AG04450 (cell line): ENCODE measurements around the gene TNFSF4. TPM values are rescaled to one million over a fixed set of nuclear protein-coding genes. Genes with fewer than 3 reads are reported as not detected.

Experiments used
- CTCF ChIA-PET: fragments of 300-600, 350-600 bp; formaldehyde crosslinking; extraction: SDS; loops from one replicate; lab custom pipeline; 2022; ENCODE audit warnings: antibody characterized with exemption, inconsistent platforms; lab: Charles Lee
- POLR2A ChIA-PET: fragments of 350-600 bp; formaldehyde crosslinking; extraction: SDS; loops from one replicate; lab custom pipeline; 2021; ENCODE audit warnings: antibody characterized with exemption, inconsistent platforms; lab: Yijun Ruan, JAX
- DNase-seq: peaks from one replicate; pipeline ENCODE4 v3.0.0-alpha.2; 2011; ENCODE audit warnings: low read depth, low spot score
- H3K27ac ChIP-seq: one replicate; pipeline ENCODE4 v1.5.1; 2012; ENCODE audit warnings: low read depth, low read length, control low read depth
- H3K27me3 ChIP-seq: one replicate; pipeline ENCODE4 v1.6.0; 2012; ENCODE audit warnings: low read length; ENCODE audit not compliant: control insufficient read depth, insufficient read depth
- H3K4me3 ChIP-seq: 2 replicates; pipeline ENCODE4 v1.5.1; 2011; ENCODE audit warnings: mild to moderate bottlenecking, low read depth, low read length, control low read depth
- H3K9me3 ChIP-seq: 2 replicates; pipeline ENCODE4 v1.5.1; 2012; ENCODE audit warnings: low read length; ENCODE audit not compliant: control insufficient read depth, insufficient read depth
- polyA plus RNA-seq: library from polyadenylated mRNA; depleted of rRNA; stranded (reverse); fragments of >200 nt; gene quantifications from 2 replicates; pipeline ENCODE4 v1.2.3, GENCODE V29; 2011
- TF ChIP-seq, protein P1 (sequence below): IDR thresholded peaks from 2 replicates; pipeline ENCODE4 v1.5.1; 2011; ENCODE audit warnings: low read depth, low read length, control low read depth, inconsistent platforms

TNFSF4 gene
- polyA plus RNA-seq, 1 experiment: 28.5 TPM

GRCh38 chr1:173171152-173171551 is 36.0 kb downstream of the TNFSF4 start:
- ChIA-PET CTCF (no interaction called here), POLR2A (no interaction called here)
- DNase-seq: no peak
- Histone ChIP-seq H3K4me3 (no peak overlapping the region), H3K27me3 (no peaks in the 10 kb centered on the region), H3K9me3 (peaks cover 19% of the 10 kb centered on the region), H3K27ac (no peak overlapping the region)
- TF ChIP-seq, protein P1, sequence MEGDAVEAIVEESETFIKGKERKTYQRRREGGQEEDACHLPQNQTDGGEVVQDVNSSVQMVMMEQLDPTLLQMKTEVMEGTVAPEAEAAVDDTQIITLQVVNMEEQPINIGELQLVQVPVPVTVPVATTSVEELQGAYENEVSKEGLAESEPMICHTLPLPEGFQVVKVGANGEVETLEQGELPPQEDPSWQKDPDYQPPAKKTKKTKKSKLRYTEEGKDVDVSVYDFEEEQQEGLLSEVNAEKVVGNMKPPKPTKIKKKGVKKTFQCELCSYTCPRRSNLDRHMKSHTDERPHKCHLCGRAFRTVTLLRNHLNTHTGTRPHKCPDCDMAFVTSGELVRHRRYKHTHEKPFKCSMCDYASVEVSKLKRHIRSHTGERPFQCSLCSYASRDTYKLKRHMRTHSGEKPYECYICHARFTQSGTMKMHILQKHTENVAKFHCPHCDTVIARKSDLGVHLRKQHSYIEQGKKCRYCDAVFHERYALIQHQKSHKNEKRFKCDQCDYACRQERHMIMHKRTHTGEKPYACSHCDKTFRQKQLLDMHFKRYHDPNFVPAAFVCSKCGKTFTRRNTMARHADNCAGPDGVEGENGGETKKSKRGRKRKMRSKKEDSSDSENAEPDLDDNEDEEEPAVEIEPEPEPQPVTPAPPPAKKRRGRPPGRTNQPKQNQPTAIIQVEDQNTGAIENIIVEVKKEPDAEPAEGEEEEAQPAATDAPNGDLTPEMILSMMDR: no peak

- TF ChIP-seq, protein P1: no peak
- no peak for DNase-seq
- Histone ChIP-seq H3K4me3 (no peak overlapping the region), H3K27ac (no peak overlapping the region), H3K9me3 (peaks cover 16% of the 10 kb centered on the region), H3K27me3 (no peaks in the 10 kb centered on the region)
- CTCF ChIA-PET: interaction anchor here (1.2 kb wide), 1 partner anchor 425 kb away, joined by 4 read pairs; no protein-coding TSS in a partner anchor
- POLR2A ChIA-PET: no interaction called here
Measured at GRCh38 chr1:173168941-173169340, 38.2 kb downstream of the TNFSF4 start.

DNA sequence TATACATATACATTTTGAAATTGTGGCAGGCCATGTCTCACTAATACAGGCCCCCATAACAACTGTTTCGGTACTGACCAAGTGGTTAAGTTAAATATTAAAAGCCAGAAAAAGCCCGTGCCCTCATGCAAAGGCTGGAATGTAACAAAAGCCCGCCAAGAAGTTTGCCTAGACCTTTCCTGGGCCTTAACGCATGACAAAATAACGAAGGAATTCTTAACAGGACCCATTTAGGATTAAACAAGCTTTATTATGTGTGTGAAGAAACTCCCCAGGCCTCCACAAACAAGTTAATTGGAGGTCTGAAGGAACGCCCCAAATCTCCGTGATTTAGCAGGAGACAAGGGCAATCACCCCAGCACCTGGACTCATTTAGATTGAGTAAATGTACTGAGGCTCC is 42.4 kb downstream of the TNFSF4 start:
- Histone ChIP-seq H3K27me3 (no peaks in the 10 kb centered on the region), H3K27ac (no peak overlapping the region), H3K9me3 (no peaks in the 10 kb centered on the region), H3K4me3 (no peak overlapping the region)
- POLR2A ChIA-PET: interaction anchor here (0.6 kb wide), 1 partner anchor 20 kb away, joined by 3 read pairs; no protein-coding TSS in a partner anchor
- CTCF ChIA-PET: no interaction called here
- TF ChIP-seq, protein P1: no peak
- no peak for DNase-seq

DNA sequence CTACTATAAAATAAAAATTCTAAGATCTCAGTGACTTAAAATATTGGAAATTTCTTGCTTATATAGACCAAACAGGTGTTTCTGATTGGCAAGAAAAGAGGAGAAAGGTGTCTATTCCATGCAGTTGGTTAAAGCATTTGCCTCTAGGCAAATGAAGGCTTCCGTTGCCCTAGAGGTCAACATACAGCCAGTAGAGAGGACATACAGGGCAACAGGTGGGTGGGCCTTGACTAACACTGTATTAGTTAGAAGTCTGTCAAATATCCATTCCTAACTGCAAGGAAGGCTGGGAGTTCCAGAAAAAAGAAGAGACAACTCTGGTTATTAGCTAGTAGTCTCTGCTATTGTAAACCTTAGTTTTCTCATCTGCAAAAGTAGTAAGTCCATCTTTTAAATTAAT is 43.0 kb downstream of the TNFSF4 start:
- DNase-seq: no peak

DNA sequence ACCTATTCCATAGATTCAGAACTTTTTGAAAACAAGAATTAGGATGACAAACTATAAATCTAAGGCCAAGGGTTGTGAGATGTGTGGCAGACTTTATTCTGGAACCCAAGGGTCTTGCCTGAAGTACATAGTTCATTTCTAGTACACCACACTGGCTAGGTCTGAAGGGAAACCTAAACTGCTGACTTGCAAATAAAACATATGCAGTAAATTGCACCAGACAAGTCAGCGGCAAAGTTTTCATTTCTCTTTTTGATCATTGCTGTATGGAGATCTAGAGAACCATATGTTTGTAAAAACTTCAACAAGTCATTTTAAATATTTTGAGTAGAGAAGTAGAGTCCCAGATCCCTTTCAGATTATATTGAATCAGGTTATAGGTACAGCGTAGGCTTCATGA is 43.9 kb downstream of the TNFSF4 start:
- no peak overlapping the region for H3K27ac ChIP-seq
- H3K27me3 ChIP-seq: no peaks in the 10 kb centered on the region
- ChIA-PET POLR2A (no interaction called here), CTCF (no interaction called here)
- no peak for DNase-seq
- no peak overlapping the region for H3K4me3 ChIP-seq
- TF ChIP-seq, protein P1: no peak
- no peaks in the 10 kb centered on the region for H3K9me3 ChIP-seq

More for the DNA sequence above, 43.0 kb downstream of the TNFSF4 start:
- H3K27me3 ChIP-seq: no peaks in the 10 kb centered on the region
- no peak overlapping the region for H3K27ac ChIP-seq
- no peaks in the 10 kb centered on the region for H3K9me3 ChIP-seq
- TF ChIP-seq, protein P1: no peak
- ChIA-PET CTCF (no interaction called here), POLR2A (interaction anchor here (0.6 kb wide), 1 partner anchor 20 kb away, joined by 3 read pairs; no protein-coding TSS in a partner anchor)
- H3K4me3 ChIP-seq: no peak overlapping the region
